GM12892 (cell line): Measurements from ENCODE around the gene CSH2.

Source experiments
- DNase-seq: peaks from one replicate; pipeline ENCODE4 v3.0.0; 2011; ENCODE audit not compliant: insufficient read length
- FAIRE-seq: peaks from 2 replicates; lab custom pipeline; 2011; peaks lifted over from hg19 to GRCh38; lab: Jason Lieb, UNC
- POLR2A ChIP-seq: IDR thresholded peaks from 2 replicates; pipeline ENCODE4 v1.6.1; 2011; ENCODE audit warnings: low read depth, low read length, control low read depth
- POLR2AphosphoS5 ChIP-seq: IDR thresholded peaks from 2 replicates; pipeline ENCODE4 v1.6.1; 2011; ENCODE audit warnings: low read depth, low read length, control low read depth
- TAF1 ChIP-seq: IDR thresholded peaks from 2 replicates; pipeline ENCODE4 v1.6.1; 2011; ENCODE audit warnings: low read depth, mild to moderate bottlenecking, control low read depth, low read length, borderline replicate concordance

Gene CSH2

DNA sequence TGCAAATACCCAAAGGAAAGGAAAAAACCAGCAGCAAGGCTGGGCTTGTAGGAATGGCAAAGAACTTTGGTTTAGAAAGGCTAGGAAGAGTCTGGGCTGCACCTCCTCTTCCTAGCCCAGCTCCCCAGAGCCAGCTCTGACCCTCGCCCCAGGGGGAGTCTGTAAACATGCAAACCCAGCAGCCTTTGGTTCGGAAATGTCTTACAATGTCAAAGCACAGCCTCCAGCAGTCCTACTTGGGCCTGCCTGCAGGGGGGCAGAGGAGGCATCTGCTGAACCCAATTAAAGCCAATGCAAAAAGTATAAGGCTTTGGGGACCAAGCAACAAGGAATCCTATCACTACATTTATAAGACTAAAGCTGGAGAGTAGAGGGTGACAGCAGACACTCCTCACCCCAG lies 41.0 kb downstream of the CSH2 start:
- DNase-seq (no peak), FAIRE-seq (no peak)
- no peak for TF ChIP-seq POLR2AphosphoS5
- 0 out of 2 replicates have a peak, but pooled peaks have one; percentile 12 for TF ChIP-seq POLR2A

DNA sequence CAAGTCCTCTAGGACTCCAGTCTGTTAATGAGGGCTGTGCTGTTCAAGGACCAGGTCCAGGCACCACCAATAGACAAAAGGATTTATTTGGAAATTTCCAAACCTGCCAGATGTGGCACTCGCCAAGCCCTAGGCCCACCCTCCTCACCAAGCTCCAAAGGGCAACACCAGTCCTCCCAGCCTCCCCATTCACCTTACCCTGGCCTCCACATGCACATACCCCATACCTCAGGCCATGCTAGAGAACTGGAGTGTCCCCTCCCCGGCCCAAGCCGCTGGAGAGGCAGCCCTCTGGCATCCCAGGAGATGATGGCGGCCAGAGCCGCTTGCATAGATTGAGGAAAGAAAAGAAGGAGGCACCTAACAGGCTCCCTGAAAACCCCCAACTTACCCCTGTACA lies 41.5 kb downstream of the CSH2 start:
- no peak for DNase-seq
- no peak for FAIRE-seq
- TF ChIP-seq TAF1 (no peak), POLR2AphosphoS5 (no peak), POLR2A (no peak)

DNA sequence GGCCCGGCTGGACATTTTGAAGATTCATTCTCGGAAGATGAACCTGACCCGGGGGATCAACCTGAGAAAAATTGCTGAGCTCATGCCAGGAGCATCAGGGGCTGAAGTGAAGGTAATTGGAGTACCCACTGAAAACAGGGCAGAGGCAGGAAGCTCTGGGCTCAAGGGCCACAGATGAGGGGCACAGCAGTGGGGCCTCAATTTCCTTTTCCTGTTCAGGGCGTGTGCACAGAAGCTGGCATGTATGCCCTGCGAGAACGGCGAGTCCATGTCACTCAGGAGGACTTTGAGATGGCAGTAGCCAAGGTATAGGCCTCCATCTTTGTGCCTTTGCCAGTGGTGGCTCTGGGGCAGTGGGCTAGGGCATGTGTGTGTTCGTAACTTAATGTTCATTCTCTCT lies 42.0 kb downstream of the CSH2 start:
- no peak for FAIRE-seq
- TF ChIP-seq POLR2A (no peak), POLR2AphosphoS5 (no peak), TAF1 (no peak)
- no peak for DNase-seq

DNA sequence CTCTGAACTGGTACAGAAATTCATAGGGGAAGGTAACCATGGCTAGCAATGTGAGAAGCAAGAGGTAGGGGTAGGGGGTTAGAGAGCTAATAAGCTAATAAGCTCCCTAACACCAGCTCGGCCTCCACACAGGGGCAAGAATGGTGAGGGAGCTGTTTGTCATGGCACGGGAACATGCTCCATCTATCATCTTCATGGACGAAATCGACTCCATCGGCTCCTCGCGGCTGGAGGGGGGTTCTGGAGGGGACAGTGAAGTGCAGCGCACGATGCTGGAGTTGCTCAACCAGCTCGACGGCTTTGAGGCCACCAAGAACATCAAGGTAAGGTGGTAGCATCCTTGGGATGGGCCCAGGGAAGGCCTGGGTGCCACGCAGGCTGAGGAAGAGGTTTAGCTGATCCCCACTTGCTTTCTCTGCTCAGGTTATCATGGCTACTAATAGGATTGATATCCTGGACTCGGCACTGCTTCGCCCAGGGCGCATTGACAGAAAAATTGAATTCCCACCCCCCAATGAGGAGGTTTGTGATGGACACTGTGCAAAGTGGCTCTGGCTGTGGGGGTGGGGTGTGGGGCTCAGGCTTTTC lies 42.5 kb downstream of the CSH2 start:
- DNase-seq (no peak), FAIRE-seq (no peak)

DNA sequence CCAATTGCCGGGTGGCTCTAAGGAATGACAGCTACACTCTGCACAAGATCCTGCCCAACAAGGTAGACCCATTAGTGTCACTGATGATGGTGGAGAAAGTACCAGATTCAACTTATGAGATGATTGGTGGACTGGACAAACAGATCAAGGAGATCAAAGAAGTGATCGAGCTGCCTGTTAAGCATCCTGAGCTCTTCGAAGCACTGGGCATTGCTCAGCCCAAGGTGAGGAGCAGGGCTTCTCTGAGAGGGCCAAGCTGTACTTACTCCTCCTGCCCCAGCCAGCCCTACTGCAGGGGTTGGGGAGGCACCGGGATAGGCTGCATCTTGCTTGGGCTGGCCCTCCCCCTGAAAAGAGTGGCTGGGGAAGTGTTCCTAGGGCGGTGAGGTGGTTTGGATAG lies 43.2 kb downstream of the CSH2 start:
- FAIRE-seq, result no peak
- no peak for DNase-seq
- TF ChIP-seq POLR2A (no peak), POLR2AphosphoS5 (no peak), TAF1 (no peak)

More for the DNA sequence above, 42.5 kb downstream of the CSH2 start:
- TF ChIP-seq POLR2A (no peak), TAF1 (no peak), POLR2AphosphoS5 (no peak; the same call in 1 of the 2 replicates)

DNA sequence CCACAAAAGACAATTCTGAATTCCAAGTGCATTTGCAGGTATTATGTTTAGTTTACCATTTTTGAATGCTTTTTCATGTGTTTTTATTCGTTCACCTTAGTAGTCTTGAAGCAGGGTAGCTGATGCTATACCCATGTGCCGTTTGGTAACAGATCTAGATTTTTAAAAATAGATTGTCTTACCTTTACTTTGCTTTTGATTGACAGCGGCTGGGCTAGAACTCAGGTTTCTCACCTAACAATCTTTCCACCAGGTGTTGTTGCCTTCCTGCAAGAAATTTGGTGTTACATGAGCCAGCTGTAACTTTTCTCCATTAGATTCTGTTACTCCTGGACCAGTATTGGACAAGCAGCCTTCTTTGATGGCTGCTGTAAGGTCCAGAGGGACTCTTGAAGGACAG lies 44.5 kb downstream of the CSH2 start:
- FAIRE-seq (no peak), DNase-seq (no peak)
- no peak for TF ChIP-seq POLR2A
- TF ChIP-seq POLR2AphosphoS5, result no peak

DNA sequence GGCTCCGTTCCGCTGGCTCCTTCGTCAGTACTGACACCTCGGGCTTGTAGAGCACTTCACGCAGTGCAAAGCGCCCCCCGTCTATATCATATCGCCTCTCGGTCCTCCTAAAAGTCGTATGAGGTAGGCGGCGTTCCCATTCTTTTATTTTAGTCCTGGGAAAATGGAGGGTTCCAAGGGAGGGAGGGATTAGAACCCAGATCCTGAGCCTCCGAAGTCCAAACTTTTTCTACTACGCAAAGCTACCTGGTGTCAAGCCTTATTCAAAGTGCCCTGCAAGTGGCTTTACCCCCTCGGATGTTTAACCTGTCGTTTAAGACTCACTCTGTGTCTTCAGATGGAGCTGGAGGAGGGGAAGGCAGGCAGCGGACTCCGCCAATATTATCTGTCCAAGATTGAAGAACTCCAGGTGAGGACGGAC lies 45.7 kb downstream of the CSH2 start:
- no peak for DNase-seq
- FAIRE-seq, result no peak
- TF ChIP-seq POLR2A (no peak), TAF1 (no peak), POLR2AphosphoS5 (no peak)

DNA sequence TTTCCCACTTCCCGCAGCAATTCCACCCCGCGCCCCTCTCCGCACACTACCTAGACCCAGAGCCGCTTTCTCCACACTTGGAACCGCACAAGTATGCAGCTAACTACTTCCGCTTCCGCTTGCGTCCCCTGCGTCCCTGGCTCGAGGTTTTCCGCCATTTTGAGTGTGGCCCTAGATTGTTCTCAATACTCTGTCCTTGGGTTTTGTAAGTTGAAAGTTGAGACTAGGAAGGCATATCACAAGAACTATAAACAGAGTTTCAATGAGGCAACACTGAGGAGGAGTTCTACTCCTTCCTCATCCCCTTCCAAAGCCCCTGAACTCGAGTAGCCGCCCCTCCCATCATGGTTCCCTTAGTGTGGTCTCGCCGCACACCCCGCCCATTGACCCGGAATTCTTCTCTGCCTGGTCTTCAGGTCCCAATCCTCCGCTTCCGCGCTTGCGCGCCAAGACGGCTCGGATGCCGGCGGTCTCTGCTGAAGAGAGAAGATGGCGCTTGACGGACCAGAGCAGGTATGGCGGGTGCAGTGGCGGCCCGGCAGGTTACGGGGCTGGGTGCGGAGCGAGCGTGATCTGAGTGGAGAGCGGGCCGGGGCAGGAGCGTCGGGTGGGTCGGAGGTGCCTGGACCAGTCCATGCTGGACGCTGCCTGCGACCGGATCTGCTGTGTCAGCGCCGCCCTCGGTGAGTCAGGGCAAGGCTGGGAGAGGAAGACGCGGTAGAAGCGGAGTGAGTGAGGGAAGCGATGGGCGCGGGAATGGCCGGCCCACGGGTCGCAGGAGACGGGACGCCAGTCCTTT lies 46.3 kb downstream of the CSH2 start, which contains the start of the genes FTSJ3 and PSMC5:
Gene FTSJ3, minus strand, starts transcription at position 662 of the 799 bp plus-strand sequence. CDS start 761 bp downstream, outside the sequence.
Gene PSMC5, plus strand, starts transcription at position 430 of the 799 bp plus-strand sequence. Its CDS starts 60 bp downstream, at position 490.
- TF ChIP-seq TAF1 (peak; percentile 72; the same call in 1 of the 2 replicates), POLR2AphosphoS5 (peak; percentile 94), POLR2A (peak; percentile 93)
- peak; percentile 98 for FAIRE-seq
- peak; percentile 85 for DNase-seq

DNA sequence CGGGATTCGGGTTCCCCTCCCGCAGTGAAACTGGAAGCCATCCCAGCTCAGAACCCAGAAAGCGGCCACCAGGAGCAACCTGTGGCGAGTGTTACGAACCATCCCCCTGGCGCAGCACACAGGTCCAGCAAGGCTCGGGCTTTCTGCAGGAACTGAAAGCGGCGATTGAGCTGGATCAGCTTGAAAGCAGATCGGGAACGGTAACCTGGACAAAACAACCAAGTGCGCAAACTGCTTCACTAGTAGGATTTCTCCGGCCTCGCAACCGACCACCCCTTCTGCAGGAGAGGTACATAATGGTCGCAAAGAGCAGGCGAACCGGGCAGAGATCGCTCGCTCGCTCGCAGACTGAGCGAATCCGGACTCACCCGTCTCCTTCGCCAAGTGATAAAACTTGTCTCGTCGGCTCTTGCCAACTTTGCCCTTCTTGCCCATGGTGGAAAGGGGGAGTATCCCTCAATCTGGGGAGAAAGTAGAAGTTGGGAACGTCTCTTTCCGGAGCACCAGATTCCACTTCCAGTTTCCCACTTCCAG lies 46.9 kb downstream of the CSH2 start:
- FAIRE-seq, result no peak

DNA sequence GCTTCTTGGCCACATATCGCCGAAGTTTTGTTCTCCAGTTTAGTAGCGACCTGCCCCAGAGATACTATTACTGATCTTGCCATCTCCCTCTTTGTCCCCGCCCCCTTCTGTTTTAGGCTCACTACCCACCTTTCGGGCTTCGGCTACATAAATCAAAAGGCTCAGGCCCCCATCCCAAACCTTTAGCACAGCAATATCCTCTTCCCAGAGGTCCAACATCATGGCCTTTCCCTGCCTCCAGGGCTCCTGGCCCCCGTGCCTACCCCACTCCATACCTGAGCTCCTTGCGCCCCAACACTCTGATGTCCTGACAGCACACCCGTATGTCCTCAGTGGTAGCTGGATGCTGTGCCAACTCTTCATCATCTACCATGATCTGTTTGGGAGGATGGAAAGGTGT lies 49.1 kb downstream of the CSH2 start:
- no peak for DNase-seq
- TF ChIP-seq POLR2AphosphoS5, result no peak
- no peak for TF ChIP-seq POLR2A
- no peak for TF ChIP-seq TAF1
- FAIRE-seq, result no peak

More for the DNA sequence above, 46.9 kb downstream of the CSH2 start:
- TF ChIP-seq TAF1 (no peak), POLR2A (no peak), POLR2AphosphoS5 (no peak)
- DNase-seq, result no peak

DNA sequence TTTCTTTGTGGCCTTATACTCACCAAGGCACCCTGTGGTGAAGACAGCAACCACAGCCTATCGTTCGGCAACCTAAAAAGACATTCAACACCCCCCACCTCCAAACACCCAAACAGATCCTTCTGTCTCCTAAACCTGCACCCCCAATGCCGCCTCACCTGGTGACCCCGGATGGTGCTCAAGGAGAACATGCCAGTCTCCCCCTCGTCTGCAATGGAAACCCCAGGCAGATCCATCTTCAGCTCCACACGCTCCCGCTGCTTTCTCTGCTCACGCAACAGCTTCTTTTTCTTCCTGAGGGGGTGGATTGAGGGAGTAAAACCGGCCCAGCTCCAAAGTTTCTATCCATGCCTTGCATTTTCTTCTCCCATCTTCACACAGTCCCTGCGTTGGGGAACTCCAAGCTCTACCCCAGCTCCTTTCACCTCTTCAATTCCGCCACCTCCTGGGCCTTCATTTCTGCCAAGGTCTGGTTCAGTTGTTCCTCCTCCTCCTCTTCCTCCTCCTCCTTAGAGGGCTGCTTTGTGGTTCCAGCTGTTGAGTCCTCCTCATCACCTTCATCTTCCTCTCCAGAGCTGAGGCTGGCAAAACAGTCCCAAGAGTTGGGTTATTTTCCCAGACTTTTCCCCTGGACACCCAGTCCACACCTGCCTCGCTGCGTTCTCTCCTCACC lies 49.7 kb downstream of the CSH2 start:
- FAIRE-seq, result no peak
- no peak for DNase-seq
- TF ChIP-seq TAF1, result no peak
- TF ChIP-seq POLR2A, result no peak
- no peak for TF ChIP-seq POLR2AphosphoS5
